ENCODE results near the gene INCA1.

- TF ChIP-seq, protein P1, sequence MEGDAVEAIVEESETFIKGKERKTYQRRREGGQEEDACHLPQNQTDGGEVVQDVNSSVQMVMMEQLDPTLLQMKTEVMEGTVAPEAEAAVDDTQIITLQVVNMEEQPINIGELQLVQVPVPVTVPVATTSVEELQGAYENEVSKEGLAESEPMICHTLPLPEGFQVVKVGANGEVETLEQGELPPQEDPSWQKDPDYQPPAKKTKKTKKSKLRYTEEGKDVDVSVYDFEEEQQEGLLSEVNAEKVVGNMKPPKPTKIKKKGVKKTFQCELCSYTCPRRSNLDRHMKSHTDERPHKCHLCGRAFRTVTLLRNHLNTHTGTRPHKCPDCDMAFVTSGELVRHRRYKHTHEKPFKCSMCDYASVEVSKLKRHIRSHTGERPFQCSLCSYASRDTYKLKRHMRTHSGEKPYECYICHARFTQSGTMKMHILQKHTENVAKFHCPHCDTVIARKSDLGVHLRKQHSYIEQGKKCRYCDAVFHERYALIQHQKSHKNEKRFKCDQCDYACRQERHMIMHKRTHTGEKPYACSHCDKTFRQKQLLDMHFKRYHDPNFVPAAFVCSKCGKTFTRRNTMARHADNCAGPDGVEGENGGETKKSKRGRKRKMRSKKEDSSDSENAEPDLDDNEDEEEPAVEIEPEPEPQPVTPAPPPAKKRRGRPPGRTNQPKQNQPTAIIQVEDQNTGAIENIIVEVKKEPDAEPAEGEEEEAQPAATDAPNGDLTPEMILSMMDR (IDR thresholded peaks at IDR 0.05; ENCODE audit: insufficient read depth, low read length, poor library complexity, severe bottlenecking), result no peak
- no peak for TF ChIP-seq EZH2phosphoT487 (conservative IDR thresholded peaks at IDR 0.05; ENCODE audit: low read length)
Observed at GRCh38 chr17:4997302-4998026, at the start of gene INCA1, which contains the start of gene KIF1C.
